ENCODE data around the gene NFE2. TPM values are rescaled to one million over a fixed set of nuclear protein-coding genes. Genes with fewer than 3 reads are reported as not detected.
A peak's percentile ranks its signal among the peaks of the same experiment; 100 is the strongest.

NFE2 gene
- total and polyA plus RNA-seq, 2 of the 8 experiments (the other 6 are each of a cell fraction or from before 2014, with no cell fraction given), result 2.0 to 6.1 TPM

DNA sequence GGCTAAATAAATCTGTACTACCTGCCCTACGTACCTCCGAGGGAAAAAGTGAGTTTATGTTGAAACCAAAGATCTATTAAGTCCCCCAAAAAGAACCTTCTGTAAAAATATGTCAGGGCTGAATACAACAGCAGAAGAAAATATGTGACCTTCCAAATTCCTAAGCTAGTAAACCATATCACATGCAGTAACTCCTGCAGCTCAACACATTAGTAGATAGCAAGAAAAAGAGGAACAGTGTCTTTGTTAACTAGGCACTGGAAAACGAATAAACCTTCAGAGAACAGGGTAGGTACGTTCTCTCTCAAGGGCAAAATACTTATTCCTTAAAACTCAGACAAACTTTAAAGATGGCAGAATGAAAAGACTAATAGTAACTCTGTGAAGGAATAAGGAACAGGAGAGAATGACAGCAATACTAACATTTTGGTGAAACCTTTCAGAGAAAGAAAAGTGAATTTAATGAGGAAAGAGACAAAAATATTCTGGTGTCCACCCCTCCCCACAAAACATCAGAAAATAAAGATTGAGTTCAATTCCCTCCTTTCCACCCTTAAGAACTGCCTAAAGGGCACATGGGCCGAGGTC, 38.9 kb downstream of the NFE2 start:
- H3K36me3 ChIP-seq (ENCODE audit: control insufficient read depth in 2 of 4, insufficient read depth in 4 of 4, low read length in 3 of 4), result peaks cover 0 to 6% (median 3%) of the 10 kb centered on the region in 4 experiments; a peak in 5 of 8 replicates
- FAIRE-seq (no peak), DNase-seq (ENCODE audit: low read depth in 1 of 2, low spot score in 2 of 2) (no peak)
- no peak overlapping the region for H3K4ac ChIP-seq (replicated peaks; ENCODE audit: insufficient read length, low read depth, low read length)
- H2BK12ac ChIP-seq (ENCODE audit: low read depth, low read length), result peak overlapping the region; percentile 52; the same call in 1 of the 2 replicates
- H4K20me1 ChIP-seq (replicated peaks in 1 of 2; ENCODE audit: control insufficient read depth in 1 of 2, insufficient read depth in 2 of 2, low read length in 2 of 2), result no peaks in the 10 kb centered on the region
- no peaks in the 10 kb centered on the region for H3K9me3 ChIP-seq (ENCODE audit: insufficient read depth in 2 of 2, low read depth in 1 of 2, low read length in 1 of 2)
- ChIA-PET CTCF (ENCODE audit: partially characterized antibody) (interaction anchor here (0.6 to 2.7 kb wide), 6 partner anchors 10 to 47 kb away, joined by 3 to 7 read pairs (median 4); no protein-coding TSS in a partner anchor), POLR2A (ENCODE audit: partially characterized antibody) (interaction anchor here (0.6 to 44.8 kb wide), 10 partner anchors 8 to 1239 kb away, joined by 3 to 1006 read pairs (median 6); partner anchors contain the start of genes CBX5, HNRNPA1 and NFE2)
- H2BK20ac ChIP-seq (ENCODE audit: low read length), result no peak overlapping the region
- H2BK5ac ChIP-seq (ENCODE audit: low read depth, low read length), result no peak overlapping the region
- no peak overlapping the region; a peak in 1 of 7 replicates for H3K9ac ChIP-seq (replicated peaks in 1 of 4; ENCODE audit: extremely low read depth in 1 of 4, low read depth in 3 of 4, low read length in 3 of 4)
- no peaks in the 10 kb centered on the region for H3K79me1 ChIP-seq (ENCODE audit: low read depth, low read length)
- H3K23me2 ChIP-seq (ENCODE audit: low read depth, low read length), result no peaks in the 10 kb centered on the region
- no peak overlapping the region for H4K91ac ChIP-seq (replicated peaks; ENCODE audit: insufficient read length, low read length)
- WGBS, 2 experiments (ENCODE audit: extremely low coverage in 1 of 2, insufficient coverage in 1 of 2, insufficient read length in 1 of 2, insufficient replicate concordance in 2 of 2, low coverage in 1 of 2, low lambda C conversion rate in 2 of 2, missing lambda C conversion rate in 1 of 2), result 83% methylated on average over 5 of the region's 5 CpGs; no CpG with 5 or more reads in 1 of the 2 experiments
- H3K79me2 ChIP-seq (ENCODE audit: control insufficient read depth in 1 of 2, insufficient read depth in 2 of 2, low read length in 2 of 2), result peaks cover 3 to 37% of the 10 kb centered on the region in 2 experiments; a peak in 3 of 4 replicates
- H3K4me3 ChIP-seq (ENCODE audit: extremely low read depth in 1 of 4, insufficient read depth in 2 of 4, low read depth in 3 of 4, low read length in 4 of 4), result no peak overlapping the region
- no peak overlapping the region for H3K14ac ChIP-seq (ENCODE audit: insufficient read length)
- H3K4me2 ChIP-seq (ENCODE audit: insufficient read depth in 1 of 2, low read depth in 2 of 2, low read length in 2 of 2), result no peak overlapping the region
- H3K23ac ChIP-seq (ENCODE audit: insufficient read length), result no peak overlapping the region
- no peak overlapping the region for H4K8ac ChIP-seq (ENCODE audit: extremely low read depth, insufficient read depth, low read length)
- H2AFZ ChIP-seq (ENCODE audit: low read length), result no peak overlapping the region
- H3K4me1 ChIP-seq (replicated peaks in 1 of 4; ENCODE audit: control insufficient read depth in 3 of 4, insufficient read depth in 4 of 4, low read length in 3 of 4), result peaks cover 3 to 23% (median 15%) of the 10 kb centered on the region in 4 experiments
- H4K5ac ChIP-seq (ENCODE audit: insufficient read length, low read depth, low read length), result no peak overlapping the region
- H3K27me3 ChIP-seq (replicated peaks in 1 of 4; ENCODE audit: control insufficient read depth in 3 of 4, extremely low read depth in 1 of 4, insufficient read depth in 3 of 4, low read length in 3 of 4), result no peaks in the 10 kb centered on the region
- H2AK5ac ChIP-seq (ENCODE audit: low read depth, low read length), result no peak overlapping the region
- no peak overlapping the region for H3K18ac ChIP-seq (ENCODE audit: extremely low read depth, low read length)
- TF ChIP-seq SIN3A (conservative IDR thresholded peaks at IDR 0.05 in 1 of 2, IDR thresholded peaks at IDR 0.05 in 1 of 2; ENCODE audit: low read depth in 1 of 2, low read length in 2 of 2) (no peak), TAF1 (IDR thresholded peaks at IDR 0.05; ENCODE audit: low read depth, low read length) (no peak), CBX8 (IDR thresholded peaks at IDR 0.05; ENCODE audit: borderline replicate concordance, low read depth, low read length) (no peak), KDM5A (IDR thresholded peaks at IDR 0.05; ENCODE audit: low read length) (no peak), GABPA (IDR thresholded peaks at IDR 0.05; ENCODE audit: borderline replicate concordance, insufficient read depth, low read length) (no peak), SP4 (IDR thresholded peaks at IDR 0.05; ENCODE audit: low read length) (no peak), RFX5 (IDR thresholded peaks at IDR 0.05; ENCODE audit: borderline replicate concordance, low read depth, low read length) (no peak), KDM4A (IDR thresholded peaks at IDR 0.05; ENCODE audit: low read depth, low read length, severe bottlenecking) (no peak), CBX5 (IDR thresholded peaks at IDR 0.05; ENCODE audit: low read depth, low read length) (no peak), NRF1 (IDR thresholded peaks at IDR 0.05; ENCODE audit: low read depth, low read length) (no peak), TBP (IDR thresholded peaks at IDR 0.05; ENCODE audit: low read depth, low read length) (no peak), SAP30 (IDR thresholded peaks at IDR 0.05; ENCODE audit: insufficient read depth, insufficient replicate concordance, low read length) (no peak), SIRT6 (IDR thresholded peaks at IDR 0.05; ENCODE audit: low read length) (no peak), JUND (IDR thresholded peaks at IDR 0.05; ENCODE audit: low read length) (no peak)
- H2BK120ac ChIP-seq (replicated peaks; ENCODE audit: low read depth, low read length), result no peak overlapping the region
- no peak overlapping the region for H3K56ac ChIP-seq (replicated peaks; ENCODE audit: insufficient read length, low read depth, low read length)
- H2BK15ac ChIP-seq (ENCODE audit: low read length), result no peak overlapping the region
- no peak overlapping the region for H3K27ac ChIP-seq (ENCODE audit: low read depth, low read length)

All from H1 (cell line).